ENCODE data around the gene PRR19.
"Not testable (repeated sequence)": the region's sequence is repeated elsewhere in the genome, so short reads cannot be mapped to it uniquely, and the experiment has no call there.

Gene PRR19

DNA sequence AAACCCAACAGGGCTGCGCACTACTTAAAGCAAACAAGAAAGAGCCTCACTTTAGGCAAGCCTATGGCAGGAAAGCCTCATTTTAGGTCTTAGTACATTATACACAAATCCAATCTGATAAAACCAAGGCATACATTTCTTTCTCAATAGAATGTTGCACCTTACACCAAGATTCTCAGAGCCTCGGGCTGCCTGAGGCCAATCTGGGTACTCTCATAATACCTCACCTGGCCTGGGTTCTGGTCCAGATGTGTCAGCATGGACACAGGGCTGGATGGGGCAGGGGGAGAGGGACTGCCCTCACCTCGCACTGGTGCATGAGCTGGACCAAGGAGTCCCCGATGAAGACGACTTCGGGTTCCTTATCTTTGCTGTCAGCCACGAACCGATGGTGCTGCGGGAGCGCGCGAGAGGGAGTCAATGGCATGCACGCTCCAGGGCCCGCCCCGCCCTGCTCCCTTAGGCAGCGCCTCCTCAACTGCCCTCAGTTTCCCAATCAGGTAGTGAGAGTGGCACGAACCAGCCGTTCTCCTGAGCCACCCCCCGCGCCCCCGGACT lies at the start of gene PRR19:
TSS of gene PRR19 (plus strand) at position 487 of the 558 bp plus-strand sequence. CDS start 7,453 bp downstream, outside the sequence.
- peak; percentile 69 to 80 for DNase-seq

DNA sequence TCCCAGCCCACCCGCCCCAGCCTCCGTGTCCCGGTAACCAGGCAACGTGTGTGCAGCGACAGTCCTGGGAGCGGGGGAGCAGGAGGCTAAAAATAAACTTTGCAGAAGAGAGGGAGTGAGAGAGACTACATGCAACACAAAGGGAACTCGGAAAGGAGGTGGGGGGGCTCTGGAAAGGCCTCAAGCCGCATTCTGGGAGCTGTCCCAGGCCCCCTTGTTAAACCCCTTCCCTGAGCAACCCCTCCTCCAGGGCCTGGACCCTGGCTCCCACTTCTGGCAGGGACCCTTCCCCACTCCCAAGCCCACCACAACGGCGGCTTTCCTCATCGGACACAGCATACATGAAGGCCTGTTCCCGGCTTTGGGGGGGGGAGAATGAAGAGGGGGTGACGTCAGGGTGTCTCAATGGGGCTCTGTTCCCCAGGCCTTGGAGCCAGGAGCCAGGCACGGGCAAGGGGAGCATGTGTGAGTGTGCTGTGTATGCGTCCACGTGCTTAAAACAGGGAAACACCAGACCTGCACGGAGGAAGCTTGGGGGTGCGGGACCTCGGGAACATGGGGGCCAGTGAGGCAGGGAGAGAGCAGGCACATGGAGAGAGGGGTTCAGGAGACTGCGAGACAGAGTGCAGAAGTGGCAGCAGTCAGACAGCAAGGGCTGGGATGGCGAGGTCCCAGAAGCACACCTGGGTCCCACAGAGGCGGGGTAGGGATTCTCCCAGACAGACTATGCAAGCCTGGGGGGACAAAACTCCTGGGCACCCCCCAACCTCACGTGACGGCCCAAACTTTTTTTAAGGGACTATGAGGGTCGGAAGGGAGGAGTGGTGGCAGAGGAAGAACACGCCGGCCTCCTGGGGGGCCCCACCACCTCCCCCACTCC lies 49.3 kb upstream of the PRR19 start:
- DNase-seq = peak; percentile 8 to 31

DNA sequence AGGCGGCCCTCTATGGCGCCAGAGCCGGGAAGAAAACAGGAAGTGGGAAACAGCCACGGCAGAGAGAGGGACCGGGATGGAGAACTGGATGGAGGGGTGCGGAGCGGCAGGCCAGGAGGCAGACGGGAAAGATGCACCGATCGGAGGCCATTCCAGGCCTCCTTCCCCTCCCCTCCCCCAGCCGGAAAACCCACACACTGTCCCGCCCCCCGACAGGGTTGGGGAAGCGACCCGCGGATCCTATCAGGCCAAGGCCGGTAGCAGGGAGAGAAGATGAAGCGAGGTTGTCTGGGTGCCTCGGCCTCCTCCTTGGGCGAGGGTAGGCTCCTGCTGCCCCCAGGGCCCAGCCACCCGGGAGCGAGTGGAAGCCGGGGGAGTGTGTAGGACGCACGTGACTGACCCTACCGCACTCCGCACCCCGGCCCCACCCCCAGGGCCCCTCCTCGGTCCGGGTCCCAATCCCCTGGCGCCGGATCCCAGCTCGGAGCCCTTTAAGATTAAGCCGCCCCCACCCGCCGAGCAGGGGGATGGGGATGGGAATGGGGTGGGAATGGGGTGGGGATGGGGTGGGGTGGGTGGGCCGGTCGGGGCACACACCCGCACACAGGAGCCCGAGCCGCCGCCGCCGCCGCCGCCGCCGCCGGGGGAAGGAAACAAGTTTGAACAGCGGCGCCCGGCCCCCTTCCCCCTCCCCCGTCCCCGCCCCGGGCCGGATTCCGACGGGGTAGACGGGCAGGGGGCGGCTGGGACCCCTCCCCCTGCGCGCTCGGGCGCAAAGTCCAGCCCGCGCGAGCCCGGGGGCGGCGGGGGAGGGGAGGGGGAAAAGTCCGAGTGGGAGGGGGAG lies 48.5 kb upstream of the PRR19 start:
- DNase-seq = peak; percentile 66 to 89

- DNase-seq = peak; percentile 50 to 83
These were observed 47.7 kb upstream of the PRR19 start for GRCh38 chr19:42254089-42254849.

- peak; percentile 69 to 97 for DNase-seq
These were observed 46.8 kb upstream of the PRR19 start, which contains the start of gene ERF for GRCh38 chr19:42254850-42255765. Gene ERF (minus strand): TSS chr19:42255128. CDS start chr19:42254999, 129 bp downstream.

DNA sequence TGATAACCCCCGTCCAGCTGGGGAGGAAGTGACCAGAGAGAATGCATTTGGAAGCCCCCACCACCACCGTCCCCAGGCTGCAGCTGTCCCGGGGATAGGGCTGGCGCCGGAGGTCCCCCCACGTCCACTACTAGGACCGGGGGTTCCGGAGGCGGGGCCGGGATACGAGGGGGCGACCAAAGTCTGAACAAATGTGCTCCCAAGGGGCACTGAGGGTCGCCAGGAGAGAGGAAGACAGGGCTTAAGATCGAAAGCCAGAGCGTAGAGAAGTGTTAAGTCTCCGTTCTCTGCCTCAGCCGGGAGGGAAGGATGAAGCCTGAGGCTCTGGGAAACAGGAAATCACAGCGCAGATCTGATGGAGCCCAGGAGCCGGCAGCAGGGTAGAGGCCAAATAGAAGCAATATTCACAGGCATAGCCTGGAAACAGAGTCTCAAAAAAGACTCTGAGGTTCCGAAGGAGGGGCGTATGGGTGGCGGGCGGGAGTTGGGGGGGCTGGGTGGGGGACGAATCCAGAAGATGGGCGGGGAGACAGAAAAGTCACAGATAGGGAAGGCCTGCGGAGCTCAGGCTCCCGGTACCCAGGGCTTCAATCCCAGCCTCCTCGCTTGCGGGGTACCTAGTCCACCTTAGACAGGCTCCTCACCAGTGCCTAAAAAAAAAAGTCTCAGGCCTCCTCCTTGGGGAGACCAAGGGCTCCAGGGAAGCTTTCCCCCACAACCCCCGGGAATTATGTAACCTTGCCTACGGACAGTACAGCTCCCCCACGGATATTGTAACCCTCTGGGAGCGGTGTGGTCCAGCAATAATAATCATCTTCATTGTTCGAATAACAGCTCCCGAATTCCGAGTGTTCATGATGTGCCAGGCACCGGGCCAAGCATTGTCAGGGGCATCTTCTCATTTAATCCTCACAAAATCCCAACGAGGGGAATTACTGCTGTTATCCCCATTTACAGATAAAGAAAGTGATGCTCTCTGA lies 45.9 kb upstream of the PRR19 start:
- DNase-seq = peak in 1 of 2 experiments; percentile 68

DNA sequence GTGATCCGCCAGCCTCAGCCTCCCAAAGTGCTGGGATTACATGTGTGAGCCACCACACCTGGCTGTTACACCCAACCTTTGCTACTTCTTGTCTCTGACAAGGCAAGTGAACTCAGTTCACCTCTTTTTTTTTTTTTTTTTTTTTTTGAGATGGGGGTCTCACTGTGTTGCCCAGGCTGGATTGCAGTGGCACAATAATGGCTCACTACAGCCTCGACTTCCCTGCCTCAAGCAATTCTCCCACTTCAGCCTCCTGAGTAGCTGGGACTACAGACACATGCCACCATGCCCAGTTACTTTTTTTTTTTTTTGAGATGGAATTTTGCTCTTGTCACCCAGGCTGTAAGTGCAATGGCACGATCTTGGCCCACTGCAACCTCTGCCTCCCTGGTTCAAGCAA lies 44.1 kb upstream of the PRR19 start:
- DNase-seq = not testable (repeated sequence)

GRCh38 chr19:42261763-42262162 lies 40.2 kb upstream of the PRR19 start:
- no peak for DNase-seq

- DNase-seq = not testable (repeated sequence)
These were observed 35.8 kb upstream of the PRR19 start for GRCh38 chr19:42266105-42266504.

- DNase-seq = not testable (repeated sequence)
These were observed 34.9 kb upstream of the PRR19 start for GRCh38 chr19:42266928-42267603.

GRCh38 chr19:42267644-42268141 lies 34.2 kb upstream of the PRR19 start:
- DNase-seq = peak in 1 of 2 experiments; percentile 54

DNA sequence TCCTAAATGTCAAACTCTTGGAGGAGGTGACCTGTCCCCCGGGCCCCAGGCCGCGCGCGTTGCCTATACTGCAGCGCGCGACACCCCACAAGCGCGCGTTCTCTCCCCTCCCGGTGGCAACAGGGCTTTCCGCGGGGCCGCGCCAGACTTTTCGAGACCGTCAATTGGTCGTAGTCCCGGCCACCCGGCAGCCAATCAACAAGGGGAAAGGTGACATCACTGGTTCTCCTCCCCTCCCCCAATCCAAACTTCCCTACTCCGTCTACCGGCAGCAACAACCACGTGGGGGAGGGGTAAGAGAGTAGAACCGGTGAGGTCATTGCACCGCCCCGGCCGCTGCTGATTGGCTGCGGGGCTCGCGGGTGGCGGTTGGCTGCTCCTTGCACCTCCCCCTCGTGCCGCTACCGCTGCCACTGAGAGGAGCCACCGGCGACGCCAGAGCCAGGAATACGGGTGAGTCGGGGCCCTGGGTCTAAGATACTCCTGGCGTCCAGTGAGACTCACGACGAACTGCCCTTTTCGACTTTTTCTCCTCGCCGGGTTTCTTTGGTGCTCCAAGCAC lies 33.7 kb upstream of the PRR19 start:
- peak; percentile 99 to 100 for DNase-seq

DNA sequence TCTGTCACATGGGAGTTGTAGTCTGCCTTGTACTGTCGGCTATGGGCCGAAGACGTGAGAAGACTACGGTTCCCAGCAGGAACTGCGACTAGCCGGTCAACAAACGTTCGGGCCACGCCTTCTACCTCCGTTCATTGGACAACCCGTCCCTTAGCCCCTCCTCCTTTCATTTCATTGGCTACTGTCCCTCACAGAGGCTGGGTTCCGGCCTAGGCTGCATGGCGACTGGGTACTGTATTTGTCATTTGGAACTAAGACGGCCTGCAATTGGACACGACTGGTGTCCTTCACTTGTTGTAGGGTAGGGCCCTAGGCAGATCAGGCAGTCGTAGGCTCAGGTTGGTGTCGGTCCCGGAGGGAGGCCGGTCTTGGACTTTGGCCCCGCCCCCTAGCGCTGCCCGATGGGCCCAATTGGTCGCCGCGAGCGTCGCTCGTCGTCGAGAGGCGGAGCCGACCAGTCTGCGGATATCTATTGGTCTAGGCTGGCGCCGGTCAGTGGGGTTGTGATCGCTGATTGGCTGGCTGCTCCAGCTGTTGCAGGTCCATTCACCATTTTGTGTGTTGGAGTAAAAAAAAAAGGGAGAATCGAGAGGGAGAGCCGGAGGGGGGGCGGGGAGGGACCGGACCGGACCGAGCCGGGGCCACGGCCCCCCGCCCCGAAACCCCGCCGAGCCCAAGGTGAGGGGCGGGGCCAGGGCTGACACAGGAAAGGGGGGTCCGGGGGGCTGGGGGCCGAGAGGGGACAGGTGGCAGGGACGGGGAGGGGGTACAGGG lies 33.0 kb upstream of the PRR19 start, which contains the start of gene CIC:
TSS of gene CIC (plus strand) at position 549 of the 774 bp plus-strand sequence. CDS start 2,532 bp downstream, outside the sequence.
- DNase-seq = peak; percentile 100

DNA sequence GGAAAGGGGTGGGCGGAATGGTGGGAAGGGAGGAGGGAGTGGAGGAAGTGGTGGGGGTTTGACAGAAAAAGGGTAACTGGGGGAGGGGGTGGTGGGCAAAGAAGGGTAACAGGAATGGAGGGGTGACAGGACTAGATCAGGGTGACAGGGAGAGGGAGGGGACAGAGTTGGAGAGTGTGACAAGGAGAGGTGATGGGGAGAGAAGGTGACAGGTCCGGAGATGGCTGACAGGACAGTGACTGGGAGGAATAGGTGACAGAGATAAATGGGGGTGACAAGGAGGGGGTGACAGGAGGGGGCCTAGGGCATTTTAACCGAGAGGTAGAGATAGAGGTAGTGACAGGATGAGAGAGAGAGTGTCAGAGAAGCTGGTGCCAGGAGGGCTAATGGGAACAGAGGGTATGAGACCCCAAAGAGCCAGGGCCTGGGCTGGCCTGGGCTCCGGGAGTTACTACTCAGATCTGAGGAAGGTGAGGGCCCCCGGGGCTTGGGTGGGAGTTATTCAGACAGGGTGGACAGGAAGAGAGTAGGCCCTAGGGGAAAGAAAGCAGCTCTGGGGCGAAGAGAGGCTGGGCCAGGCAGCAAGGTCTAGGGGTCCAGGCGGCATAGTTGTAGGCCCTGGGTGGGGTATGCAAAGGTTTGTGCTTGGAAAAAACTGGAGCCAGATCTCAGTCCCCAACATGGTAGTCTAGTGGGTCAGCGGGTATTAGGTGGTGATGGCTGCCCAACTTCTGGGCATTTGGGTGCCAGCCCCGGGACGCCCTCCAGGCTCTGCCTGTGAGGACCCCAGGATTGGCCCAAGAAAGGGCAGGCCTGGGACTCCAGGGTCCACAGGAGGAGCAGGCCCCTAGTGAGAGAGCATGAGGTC lies 32.2 kb upstream of the PRR19 start:
- DNase-seq = no peak

DNA sequence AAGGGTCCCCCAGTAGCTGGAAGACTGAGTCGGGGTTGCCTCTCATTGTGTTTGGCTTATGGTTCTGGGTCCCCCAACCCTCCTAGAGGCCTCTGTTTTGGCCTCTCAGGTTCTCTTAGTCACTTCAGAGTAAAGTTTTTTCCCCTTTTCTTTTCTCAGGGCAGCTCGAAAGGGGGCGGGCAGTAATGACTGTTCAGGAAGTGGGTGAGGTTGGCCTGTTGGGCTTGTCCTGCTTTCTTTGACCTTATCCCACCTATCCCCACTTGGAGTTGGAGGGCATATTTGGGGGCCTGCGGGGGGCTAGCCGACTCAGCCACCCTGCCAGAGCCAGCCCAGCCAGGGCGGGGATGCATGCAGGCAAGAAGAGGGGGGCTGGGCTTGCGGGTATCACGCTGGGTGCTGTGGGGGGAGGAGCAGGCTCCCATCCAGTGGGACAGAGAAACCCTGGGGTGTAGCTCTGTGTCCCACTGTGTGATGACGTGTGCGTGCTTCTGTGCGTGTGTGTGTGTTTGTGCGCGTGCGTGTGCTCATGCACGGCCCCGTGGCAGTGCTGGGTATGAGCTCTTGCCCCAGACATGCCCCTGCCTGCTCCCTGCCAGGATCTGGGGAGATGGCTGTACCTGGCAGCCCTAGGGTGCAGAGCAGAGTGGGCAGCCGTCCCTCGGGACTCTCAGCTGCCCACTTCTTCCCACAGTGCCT lies 31.4 kb upstream of the PRR19 start:
- DNase-seq = peak in 1 of 2 experiments; percentile 61

DNA sequence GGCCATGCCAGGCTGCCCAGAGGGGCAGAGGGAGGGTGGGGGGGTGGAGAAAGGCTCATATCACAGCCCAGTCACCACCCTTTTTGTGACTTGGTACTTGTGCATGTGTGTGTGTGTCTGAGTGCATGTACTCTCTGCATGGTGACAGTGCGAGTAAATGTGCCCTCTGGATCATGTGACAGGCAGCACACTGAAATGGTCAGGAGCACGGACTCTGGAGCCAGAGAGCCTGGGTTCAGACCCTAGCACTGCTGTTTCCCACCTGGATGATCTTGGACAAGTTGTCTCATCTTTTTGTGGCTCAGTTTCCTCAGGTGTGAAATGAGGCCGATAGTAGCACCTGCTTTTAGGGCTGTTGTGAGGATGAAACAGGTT lies 30.9 kb upstream of the PRR19 start:
- no peak for DNase-seq
